Measurements from ENCODE around the gene TRA2A.
A peak's percentile ranks its signal among the peaks of the same experiment; 100 is the strongest.

DNA sequence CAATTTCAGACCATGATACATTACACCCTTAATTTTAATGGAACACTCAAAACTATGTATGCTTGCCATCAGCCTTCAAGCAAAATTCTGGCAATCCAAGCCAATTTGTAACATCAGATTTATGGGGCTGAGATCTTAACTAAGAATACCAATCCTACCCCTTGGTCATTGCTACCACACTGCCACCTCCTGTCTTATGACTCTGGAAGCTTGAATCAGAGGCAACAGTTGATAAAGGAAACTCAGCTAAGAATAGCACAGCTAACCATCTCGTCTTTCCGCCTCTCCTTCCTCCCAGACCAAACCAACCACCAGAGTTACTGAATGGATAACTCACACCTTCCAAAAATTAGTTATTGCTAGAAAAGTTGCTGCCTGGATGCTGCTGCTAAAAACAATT is 68.9 kb downstream of the TRA2A start:
- no peak for TF ChIP-seq POLR2A (IDR thresholded peaks at IDR 0.05)
- TF ChIP-seq, protein P1, sequence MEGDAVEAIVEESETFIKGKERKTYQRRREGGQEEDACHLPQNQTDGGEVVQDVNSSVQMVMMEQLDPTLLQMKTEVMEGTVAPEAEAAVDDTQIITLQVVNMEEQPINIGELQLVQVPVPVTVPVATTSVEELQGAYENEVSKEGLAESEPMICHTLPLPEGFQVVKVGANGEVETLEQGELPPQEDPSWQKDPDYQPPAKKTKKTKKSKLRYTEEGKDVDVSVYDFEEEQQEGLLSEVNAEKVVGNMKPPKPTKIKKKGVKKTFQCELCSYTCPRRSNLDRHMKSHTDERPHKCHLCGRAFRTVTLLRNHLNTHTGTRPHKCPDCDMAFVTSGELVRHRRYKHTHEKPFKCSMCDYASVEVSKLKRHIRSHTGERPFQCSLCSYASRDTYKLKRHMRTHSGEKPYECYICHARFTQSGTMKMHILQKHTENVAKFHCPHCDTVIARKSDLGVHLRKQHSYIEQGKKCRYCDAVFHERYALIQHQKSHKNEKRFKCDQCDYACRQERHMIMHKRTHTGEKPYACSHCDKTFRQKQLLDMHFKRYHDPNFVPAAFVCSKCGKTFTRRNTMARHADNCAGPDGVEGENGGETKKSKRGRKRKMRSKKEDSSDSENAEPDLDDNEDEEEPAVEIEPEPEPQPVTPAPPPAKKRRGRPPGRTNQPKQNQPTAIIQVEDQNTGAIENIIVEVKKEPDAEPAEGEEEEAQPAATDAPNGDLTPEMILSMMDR (IDR thresholded peaks at IDR 0.05) = peak in 7 of 12 donors; percentile 24 to 49 (median 34)

Measured in heart left ventricle (tissue), 13 donors.